ENCODE data around the gene CCBE1.
"Not testable (repeated sequence)": the region's sequence is repeated elsewhere in the genome, so short reads cannot be mapped to it uniquely, and the experiment has no call there.

The CCBE1 gene

GRCh38 chr18:59715445-59715844 lies 18.2 kb upstream of the CCBE1 start:
- DNase-seq (ENCODE audit: low read depth, low spot score) = no peak

GRCh38 chr18:59714096-59714495 lies 16.9 kb upstream of the CCBE1 start:
- DNase-seq (ENCODE audit: low read depth, low spot score) = not testable (repeated sequence)

- DNase-seq (ENCODE audit: low read depth, low spot score) = no peak
These were observed 15.1 kb upstream of the CCBE1 start for GRCh38 chr18:59712311-59712710.

GRCh38 chr18:59708988-59709387 lies 11.8 kb upstream of the CCBE1 start:
- no peak for DNase-seq (ENCODE audit: low read depth, low spot score)

- no peak for DNase-seq (ENCODE audit: low read depth, low spot score)
These were observed 10.1 kb upstream of the CCBE1 start for GRCh38 chr18:59707306-59707705.

- no peak for DNase-seq (ENCODE audit: low read depth, low spot score)
These were observed 9.3 kb upstream of the CCBE1 start for GRCh38 chr18:59706499-59706898.

GRCh38 chr18:59705145-59705544 lies 7.9 kb upstream of the CCBE1 start:
- no peak for DNase-seq (ENCODE audit: low read depth, low spot score)

- no peak for DNase-seq (ENCODE audit: low read depth, low spot score)
These were observed 6.9 kb upstream of the CCBE1 start for GRCh38 chr18:59704146-59704545.

- no peak for DNase-seq (ENCODE audit: low read depth, low spot score)
These were observed 4.0 kb upstream of the CCBE1 start for GRCh38 chr18:59701272-59701671.

- DNase-seq (ENCODE audit: low read depth, low spot score) = no peak
These were observed 3.3 kb upstream of the CCBE1 start for GRCh38 chr18:59700535-59700967.

- DNase-seq (ENCODE audit: low read depth, low spot score) = no peak
These were observed 2.7 kb upstream of the CCBE1 start for GRCh38 chr18:59699750-59700534.

- DNase-seq (ENCODE audit: low read depth, low spot score) = no peak
These were observed 1.8 kb upstream of the CCBE1 start for GRCh38 chr18:59699061-59699460.

- no peak for DNase-seq (ENCODE audit: low read depth, low spot score)
These were observed 650 bp downstream of the CCBE1 start for GRCh38 chr18:59696311-59697235.

GRCh38 chr18:59695551-59695950 lies 1.7 kb downstream of the CCBE1 start:
- DNase-seq (ENCODE audit: low read depth, low spot score) = no peak

- DNase-seq (ENCODE audit: low read depth, low spot score) = no peak
These were observed 2.4 kb downstream of the CCBE1 start for GRCh38 chr18:59694824-59695223.

GRCh38 chr18:59691996-59692395 lies 5.2 kb downstream of the CCBE1 start:
- DNase-seq (ENCODE audit: low read depth, low spot score) = no peak

- DNase-seq (ENCODE audit: low read depth, low spot score) = no peak
These were observed 6.2 kb downstream of the CCBE1 start for GRCh38 chr18:59690996-59691395.

GRCh38 chr18:59690186-59690982 lies 6.8 kb downstream of the CCBE1 start:
- no peak for DNase-seq (ENCODE audit: low read depth, low spot score)

- DNase-seq (ENCODE audit: low read depth, low spot score) = no peak
These were observed 7.5 kb downstream of the CCBE1 start for GRCh38 chr18:59689756-59690155.

GRCh38 chr18:59686260-59686659 lies 11.0 kb downstream of the CCBE1 start:
- no peak for DNase-seq (ENCODE audit: low read depth, low spot score)

GRCh38 chr18:59685501-59685900 lies 11.7 kb downstream of the CCBE1 start:
- DNase-seq (ENCODE audit: low read depth, low spot score) = no peak

- no peak for DNase-seq (ENCODE audit: low read depth, low spot score)
These were observed 12.4 kb downstream of the CCBE1 start for GRCh38 chr18:59684777-59685176.
